ENCODE results near the gene CAPZB.

CAPZB gene

GRCh38 chr1:19358710-19359109 is 126.6 kb downstream of the CAPZB start:
- H3K9me3 Mint-ChIP-seq = no peaks in the 10 kb centered on the region
- peaks cover 37% of the 10 kb centered on the region for H3K36me3 Mint-ChIP-seq (ENCODE audit: insufficient read depth)
- peak overlapping the region in 1 of 2 donors; percentile 28 for H3K27ac Mint-ChIP-seq
- no peak for DNase-seq
- no peaks in the 10 kb centered on the region for H3K27me3 Mint-ChIP-seq
- H3K4me3 Mint-ChIP-seq = no peak overlapping the region
- ATAC-seq (replicated peaks) = no peak
- peaks cover 12 to 16% of the 10 kb centered on the region in 2 donors for H3K4me1 Mint-ChIP-seq (ENCODE audit: low read depth in 2 of 2)

- H3K9me3 Mint-ChIP-seq = no peaks in the 10 kb centered on the region
- peaks cover 14 to 16% of the 10 kb centered on the region in 2 donors for H3K4me1 Mint-ChIP-seq (ENCODE audit: low read depth in 2 of 2)
- no peak overlapping the region for H3K4me3 Mint-ChIP-seq
- DNase-seq (no peak), ATAC-seq (replicated peaks) (no peak)
- no peak overlapping the region for H3K27ac Mint-ChIP-seq
- no peaks in the 10 kb centered on the region for H3K27me3 Mint-ChIP-seq
- peaks cover 39% of the 10 kb centered on the region for H3K36me3 Mint-ChIP-seq (ENCODE audit: insufficient read depth)
Measured at GRCh38 chr1:19357299-19357986, 127.9 kb downstream of the CAPZB start.

GRCh38 chr1:19356266-19356665 is 129.1 kb downstream of the CAPZB start:
- H3K27me3 Mint-ChIP-seq = no peaks in the 10 kb centered on the region
- H3K27ac Mint-ChIP-seq = peak overlapping the region in 1 of 2 donors; percentile 51
- H3K36me3 Mint-ChIP-seq (ENCODE audit: insufficient read depth) = peaks cover 50% of the 10 kb centered on the region
- H3K4me1 Mint-ChIP-seq (ENCODE audit: low read depth in 2 of 2) = peaks cover 11 to 15% of the 10 kb centered on the region in 2 donors
- ATAC-seq (replicated peaks) = no peak
- DNase-seq = no peak
- no peaks in the 10 kb centered on the region for H3K9me3 Mint-ChIP-seq
- H3K4me3 Mint-ChIP-seq = no peak overlapping the region

- H3K4me3 Mint-ChIP-seq = no peak overlapping the region
- ATAC-seq (replicated peaks) (no peak), DNase-seq (no peak)
- no peak overlapping the region for H3K27ac Mint-ChIP-seq
- H3K36me3 Mint-ChIP-seq (ENCODE audit: insufficient read depth) = peaks cover 64% of the 10 kb centered on the region
- no peaks in the 10 kb centered on the region for H3K9me3 Mint-ChIP-seq
- H3K27me3 Mint-ChIP-seq = no peaks in the 10 kb centered on the region
- H3K4me1 Mint-ChIP-seq (ENCODE audit: low read depth in 2 of 2) = peaks cover 0 to 6% of the 10 kb centered on the region in 2 donors
Measured at GRCh38 chr1:19354531-19354981, 130.8 kb downstream of the CAPZB start.

GRCh38 chr1:19353596-19353995 is 131.7 kb downstream of the CAPZB start:
- H3K36me3 Mint-ChIP-seq (ENCODE audit: insufficient read depth) = peaks cover 74% of the 10 kb centered on the region
- no peaks in the 10 kb centered on the region for H3K27me3 Mint-ChIP-seq
- H3K4me1 Mint-ChIP-seq (ENCODE audit: low read depth in 2 of 2) = peaks cover 0 to 6% of the 10 kb centered on the region in 2 donors
- no peaks in the 10 kb centered on the region for H3K9me3 Mint-ChIP-seq
- H3K4me3 Mint-ChIP-seq = no peak overlapping the region
- peak overlapping the region in 1 of 2 donors; percentile 82 for H3K27ac Mint-ChIP-seq
- ATAC-seq (replicated peaks) (no peak), DNase-seq (no peak)

DNA sequence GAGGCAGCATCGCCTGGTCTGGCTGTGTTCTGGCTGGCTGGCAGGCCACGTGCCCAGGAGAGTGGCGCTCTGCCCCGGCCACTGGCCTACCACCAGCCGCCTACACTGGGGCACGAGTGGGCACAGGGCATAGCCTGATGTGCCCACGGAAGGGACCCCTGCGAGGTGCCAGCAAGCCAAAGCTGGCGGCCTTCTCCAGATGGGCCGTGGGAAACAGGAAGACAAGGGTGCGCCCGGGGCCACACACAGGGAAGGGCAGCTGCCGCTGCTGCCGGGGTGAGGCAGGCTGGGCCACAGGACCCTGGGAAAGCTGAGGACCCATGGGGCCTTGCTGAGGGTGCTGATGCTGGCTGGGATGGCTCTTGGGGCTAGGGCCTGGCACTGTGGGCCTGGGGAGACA is 132.5 kb downstream of the CAPZB start:
- H3K36me3 Mint-ChIP-seq (ENCODE audit: insufficient read depth) = peaks cover 78% of the 10 kb centered on the region
- DNase-seq = no peak
- peaks cover 0 to 6% of the 10 kb centered on the region in 2 donors for H3K4me1 Mint-ChIP-seq (ENCODE audit: low read depth in 2 of 2)
- H3K27me3 Mint-ChIP-seq = no peaks in the 10 kb centered on the region
- no peak overlapping the region for H3K27ac Mint-ChIP-seq
- no peaks in the 10 kb centered on the region for H3K9me3 Mint-ChIP-seq
- ATAC-seq (replicated peaks) = no peak
- H3K4me3 Mint-ChIP-seq = no peak overlapping the region

DNA sequence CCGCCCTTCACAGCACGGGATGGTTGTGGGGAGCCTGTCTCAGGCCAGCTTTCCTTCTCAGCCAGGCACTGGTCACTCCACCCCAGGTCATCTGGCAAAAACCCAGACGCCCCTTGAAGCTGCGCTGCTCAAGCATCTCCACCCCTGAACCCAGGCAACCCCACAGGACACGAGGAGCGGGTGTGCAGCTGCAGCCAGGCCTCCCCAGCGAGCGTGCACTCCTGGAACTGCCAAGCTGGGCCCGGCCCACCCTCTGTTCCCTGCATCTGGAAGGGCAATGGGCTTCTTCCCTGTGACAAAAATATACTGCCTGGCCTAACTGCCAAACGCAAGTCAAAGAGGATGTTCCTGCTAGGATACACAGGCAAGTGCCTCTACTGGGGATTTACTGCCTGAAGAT is 133.5 kb downstream of the CAPZB start:
- ATAC-seq (replicated peaks) (no peak), DNase-seq (no peak)
- no peak overlapping the region for H3K4me3 Mint-ChIP-seq
- peaks cover 74% of the 10 kb centered on the region for H3K36me3 Mint-ChIP-seq (ENCODE audit: insufficient read depth)
- no peaks in the 10 kb centered on the region for H3K9me3 Mint-ChIP-seq
- H3K27me3 Mint-ChIP-seq = no peaks in the 10 kb centered on the region
- no peak overlapping the region for H3K27ac Mint-ChIP-seq
- H3K4me1 Mint-ChIP-seq (ENCODE audit: low read depth in 2 of 2) = peaks cover 0 to 6% of the 10 kb centered on the region in 2 donors

GRCh38 chr1:19350566-19350965 is 134.8 kb downstream of the CAPZB start:
- Mint-ChIP-seq H3K9me3 (no peaks in the 10 kb centered on the region), H3K27ac (peak overlapping the region in 1 of 2 donors; percentile 44), H3K27me3 (no peaks in the 10 kb centered on the region), H3K4me1 (ENCODE audit: low read depth in 2 of 2) (peaks cover 0 to 4% of the 10 kb centered on the region in 2 donors), H3K4me3 (no peak overlapping the region), H3K36me3 (ENCODE audit: insufficient read depth) (peaks cover 72% of the 10 kb centered on the region)
- ATAC-seq (replicated peaks) (no peak), DNase-seq (no peak)

- H3K9me3 Mint-ChIP-seq = no peaks in the 10 kb centered on the region
- no peaks in the 10 kb centered on the region for H3K27me3 Mint-ChIP-seq
- no peak for ATAC-seq (replicated peaks)
- no peak overlapping the region for H3K4me3 Mint-ChIP-seq
- peaks cover 70% of the 10 kb centered on the region for H3K36me3 Mint-ChIP-seq (ENCODE audit: insufficient read depth)
- H3K4me1 Mint-ChIP-seq (ENCODE audit: low read depth in 2 of 2) = peaks cover 0 to 4% of the 10 kb centered on the region in 2 donors
- no peak for DNase-seq
- H3K27ac Mint-ChIP-seq = peak overlapping the region in 1 of 2 donors; percentile 44
Measured at GRCh38 chr1:19349999-19350398, 135.3 kb downstream of the CAPZB start.

DNA sequence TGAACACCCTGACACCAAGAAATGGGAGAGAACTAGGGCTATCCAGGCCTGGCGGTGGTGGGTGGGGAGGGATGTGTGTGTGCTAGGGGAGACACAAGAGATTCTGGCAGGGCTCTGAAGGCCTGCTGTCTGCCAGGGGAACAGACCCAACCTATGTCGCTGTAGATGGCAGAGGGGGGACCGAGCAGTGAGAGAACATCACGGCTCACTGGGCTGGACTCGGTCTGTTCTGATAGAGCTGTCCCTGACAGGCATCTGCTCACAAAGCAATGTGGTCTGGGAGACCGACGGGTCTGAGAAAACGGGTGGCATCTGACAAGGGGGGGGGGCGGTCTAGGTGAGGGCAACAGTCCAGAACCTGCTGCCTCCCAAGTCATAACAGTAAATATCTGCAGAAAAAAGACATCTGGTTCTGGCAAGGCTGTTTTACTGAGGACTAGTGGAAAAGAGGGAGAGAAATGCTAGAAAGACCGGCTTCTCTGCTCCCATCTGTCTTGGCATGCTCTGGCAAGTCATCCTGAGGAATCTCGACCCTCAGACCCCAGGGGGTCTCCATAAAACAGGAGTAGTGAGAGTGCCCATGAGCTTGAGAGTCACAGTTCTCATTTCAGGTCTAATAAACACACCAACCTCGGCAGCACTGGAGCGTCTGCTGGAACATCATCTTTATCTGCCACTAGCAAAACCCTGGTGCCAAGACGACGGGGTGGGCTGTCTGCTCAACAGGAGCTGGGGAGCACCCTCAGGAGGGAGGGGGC is 136.7 kb downstream of the CAPZB start:
- ATAC-seq (replicated peaks) = no peak
- H3K27me3 Mint-ChIP-seq = no peaks in the 10 kb centered on the region

GRCh38 chr1:19347533-19348172 is 137.7 kb downstream of the CAPZB start:
- DNase-seq (no peak), ATAC-seq (replicated peaks) (no peak)
- Mint-ChIP-seq H3K9me3 (no peaks in the 10 kb centered on the region), H3K4me1 (ENCODE audit: low read depth in 2 of 2) (peaks cover 0 to 7% of the 10 kb centered on the region in 2 donors), H3K4me3 (no peak overlapping the region), H3K27ac (no peak overlapping the region), H3K36me3 (ENCODE audit: insufficient read depth) (peaks cover 70% of the 10 kb centered on the region), H3K27me3 (no peaks in the 10 kb centered on the region)

More for the DNA sequence above, 136.7 kb downstream of the CAPZB start:
- H3K36me3 Mint-ChIP-seq (ENCODE audit: insufficient read depth) = peaks cover 67% of the 10 kb centered on the region
- no peaks in the 10 kb centered on the region for H3K9me3 Mint-ChIP-seq
- H3K27ac Mint-ChIP-seq = no peak overlapping the region
- no peak for DNase-seq
- H3K4me1 Mint-ChIP-seq (ENCODE audit: low read depth in 2 of 2) = peaks cover 0 to 6% of the 10 kb centered on the region in 2 donors
- no peak overlapping the region for H3K4me3 Mint-ChIP-seq

DNA sequence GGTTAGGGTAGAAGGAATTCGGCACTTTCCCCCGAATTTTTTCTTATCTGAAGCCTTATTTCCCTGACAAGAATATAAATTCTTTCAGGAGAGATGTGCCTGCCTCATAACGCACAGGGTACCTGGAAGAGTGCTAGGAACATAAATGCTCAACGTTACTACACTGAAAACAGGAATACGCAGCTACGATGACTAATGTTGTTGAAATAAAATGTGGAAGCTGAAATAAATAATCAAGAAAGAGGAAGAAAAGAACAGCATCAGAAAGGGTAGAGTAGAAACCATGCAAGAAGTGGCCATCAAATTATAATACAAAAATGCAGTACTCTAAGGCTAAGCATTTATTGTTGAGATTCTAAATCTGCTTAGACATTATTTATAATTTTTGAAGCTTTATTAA is 139.3 kb downstream of the CAPZB start:
- H3K4me3 Mint-ChIP-seq = no peak overlapping the region
- no peak overlapping the region for H3K27ac Mint-ChIP-seq

GRCh38 chr1:19345391-19345790 is 139.9 kb downstream of the CAPZB start:
- H3K27me3 Mint-ChIP-seq = no peaks in the 10 kb centered on the region

More for the DNA sequence above, 139.3 kb downstream of the CAPZB start:
- no peak for ATAC-seq (replicated peaks)
- Mint-ChIP-seq H3K9me3 (no peaks in the 10 kb centered on the region), H3K4me1 (ENCODE audit: low read depth in 2 of 2) (peaks cover 3 to 9% of the 10 kb centered on the region in 2 donors), H3K36me3 (ENCODE audit: insufficient read depth) (peaks cover 66% of the 10 kb centered on the region), H3K27me3 (no peaks in the 10 kb centered on the region)
- no peak for DNase-seq

More at GRCh38 chr1:19345391-19345790, 139.9 kb downstream of the CAPZB start:
- Mint-ChIP-seq H3K9me3 (no peaks in the 10 kb centered on the region), H3K4me1 (ENCODE audit: low read depth in 2 of 2) (peaks cover 3 to 10% of the 10 kb centered on the region in 2 donors), H3K27ac (no peak overlapping the region), H3K4me3 (no peak overlapping the region), H3K36me3 (ENCODE audit: insufficient read depth) (peaks cover 66% of the 10 kb centered on the region)
- ATAC-seq (replicated peaks) (no peak), DNase-seq (no peak)

Data from effector memory CD8-positive, alpha-beta T cell (primary cell).